ENCODE measurements around the gene ZDHHC13. TPM values are rescaled to one million over a fixed set of nuclear protein-coding genes. Genes with fewer than 3 reads are reported as not detected.

ZDHHC13 gene
- total RNA-seq, 1 donor from 2014 or later: 10.6 TPM

DNA sequence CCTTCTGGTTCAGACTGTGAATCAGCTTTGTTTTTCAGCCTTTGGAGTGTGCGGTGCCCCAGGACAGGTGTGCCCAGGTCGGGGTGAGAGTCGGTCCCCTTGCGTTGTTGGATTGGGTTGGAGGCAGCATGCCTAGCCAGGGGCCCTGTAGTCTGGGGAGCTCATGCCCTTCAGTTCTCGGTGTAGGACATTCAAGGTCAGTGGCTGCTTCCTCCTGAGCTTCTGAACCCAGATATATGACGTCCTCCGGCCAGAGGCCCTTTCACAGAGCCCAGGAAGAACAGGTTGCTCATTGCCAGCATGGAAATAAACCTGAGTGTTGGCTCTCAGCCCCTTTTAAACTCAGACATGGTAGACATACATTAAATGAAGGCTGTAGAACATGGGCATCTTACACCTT, 82.1 kb downstream of the ZDHHC13 start:
- ATAC-seq (no peak), DNase-seq (no peak)
- Histone ChIP-seq H3K9me3 (no peaks in the 10 kb centered on the region), H3K36me3 (no peaks in the 10 kb centered on the region), H3K27me3 (ENCODE audit: low read depth) (no peaks in the 10 kb centered on the region), H3K4me1 (peaks cover 11% of the 10 kb centered on the region), H3K27ac (no peak overlapping the region), H3K4me3 (no peak overlapping the region)
- intact Hi-C loops (cut with DNase I): no loop called here
- TF ChIP-seq, protein P1, sequence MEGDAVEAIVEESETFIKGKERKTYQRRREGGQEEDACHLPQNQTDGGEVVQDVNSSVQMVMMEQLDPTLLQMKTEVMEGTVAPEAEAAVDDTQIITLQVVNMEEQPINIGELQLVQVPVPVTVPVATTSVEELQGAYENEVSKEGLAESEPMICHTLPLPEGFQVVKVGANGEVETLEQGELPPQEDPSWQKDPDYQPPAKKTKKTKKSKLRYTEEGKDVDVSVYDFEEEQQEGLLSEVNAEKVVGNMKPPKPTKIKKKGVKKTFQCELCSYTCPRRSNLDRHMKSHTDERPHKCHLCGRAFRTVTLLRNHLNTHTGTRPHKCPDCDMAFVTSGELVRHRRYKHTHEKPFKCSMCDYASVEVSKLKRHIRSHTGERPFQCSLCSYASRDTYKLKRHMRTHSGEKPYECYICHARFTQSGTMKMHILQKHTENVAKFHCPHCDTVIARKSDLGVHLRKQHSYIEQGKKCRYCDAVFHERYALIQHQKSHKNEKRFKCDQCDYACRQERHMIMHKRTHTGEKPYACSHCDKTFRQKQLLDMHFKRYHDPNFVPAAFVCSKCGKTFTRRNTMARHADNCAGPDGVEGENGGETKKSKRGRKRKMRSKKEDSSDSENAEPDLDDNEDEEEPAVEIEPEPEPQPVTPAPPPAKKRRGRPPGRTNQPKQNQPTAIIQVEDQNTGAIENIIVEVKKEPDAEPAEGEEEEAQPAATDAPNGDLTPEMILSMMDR (IDR thresholded peaks at IDR 0.05): no peak

DNA sequence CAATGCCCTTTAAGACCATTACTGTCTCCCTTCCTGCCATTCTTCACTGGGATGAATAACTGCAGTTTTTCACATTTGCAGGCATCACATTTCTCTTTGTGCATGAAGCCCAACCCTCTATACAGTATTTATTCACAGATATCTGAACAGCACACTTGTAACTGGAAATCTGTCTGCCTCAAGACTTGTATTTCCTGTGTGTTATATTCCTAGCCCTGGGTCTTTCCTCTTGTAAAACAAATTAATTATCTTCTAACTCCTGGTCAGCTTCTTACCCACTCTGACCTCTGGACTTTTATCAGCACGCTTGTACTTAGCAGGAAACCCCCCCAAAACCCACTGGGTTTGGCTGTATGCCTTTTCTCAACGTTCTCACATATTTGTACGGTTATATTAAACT, 82.8 kb downstream of the ZDHHC13 start:
- DNase-seq (no peak), ATAC-seq (no peak)
- H3K27me3 ChIP-seq (ENCODE audit: low read depth): no peaks in the 10 kb centered on the region
- no peaks in the 10 kb centered on the region for H3K9me3 ChIP-seq
- H3K36me3 ChIP-seq: no peaks in the 10 kb centered on the region
- intact Hi-C loops (cut with DNase I): no loop called here
- TF ChIP-seq, protein P1 (IDR thresholded peaks at IDR 0.05): no peak
- H3K4me1 ChIP-seq: peaks cover 11% of the 10 kb centered on the region
- H3K27ac ChIP-seq: no peak overlapping the region
- H3K4me3 ChIP-seq: no peak overlapping the region

DNA sequence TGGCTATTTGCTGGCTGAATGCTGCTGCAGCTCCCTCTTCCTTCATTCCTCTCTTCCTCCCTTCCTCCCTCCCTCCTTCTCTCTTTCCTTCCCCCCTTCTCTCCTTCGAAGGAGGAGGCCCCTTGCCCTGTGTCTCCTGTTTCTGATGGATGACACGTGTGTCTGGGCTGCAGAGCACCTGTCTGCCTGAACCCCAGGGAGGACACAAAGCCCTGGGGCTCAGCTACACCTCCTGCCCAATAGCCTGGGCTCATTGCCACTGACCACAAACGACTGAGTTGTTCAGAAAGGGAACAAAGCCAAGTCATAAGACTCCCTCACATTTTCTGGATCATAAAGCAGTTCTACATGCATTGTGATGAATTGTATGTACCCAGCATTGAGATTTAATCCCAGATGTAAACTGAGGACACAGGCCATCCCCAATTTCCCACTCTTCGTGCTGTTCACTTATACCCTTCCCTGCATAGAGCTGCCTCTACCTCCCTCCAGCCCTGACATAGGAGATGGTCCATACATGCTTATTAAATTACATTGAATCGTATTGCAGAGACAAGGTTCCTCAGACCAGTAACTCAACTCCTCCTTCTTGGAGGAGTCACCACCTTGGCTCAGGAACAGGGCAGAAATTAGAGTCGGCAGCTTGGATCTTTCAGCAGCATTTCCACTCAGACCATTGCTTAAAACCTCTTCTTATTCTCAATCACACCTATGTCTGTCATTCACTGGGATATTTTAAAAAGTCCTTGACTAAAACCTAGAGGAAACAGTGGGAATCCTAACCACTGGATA, 83.6 kb downstream of the ZDHHC13 start:
- Histone ChIP-seq H3K27ac (no peak overlapping the region), H3K9me3 (no peaks in the 10 kb centered on the region), H3K4me1 (peaks cover 11% of the 10 kb centered on the region), H3K27me3 (ENCODE audit: low read depth) (no peaks in the 10 kb centered on the region), H3K4me3 (no peak overlapping the region), H3K36me3 (no peaks in the 10 kb centered on the region)
- TF ChIP-seq, protein P1 (IDR thresholded peaks at IDR 0.05): no peak
- ATAC-seq: peak; percentile 41 to 56
- intact Hi-C loops (cut with DNase I): no loop called here
- no peak for DNase-seq

DNA sequence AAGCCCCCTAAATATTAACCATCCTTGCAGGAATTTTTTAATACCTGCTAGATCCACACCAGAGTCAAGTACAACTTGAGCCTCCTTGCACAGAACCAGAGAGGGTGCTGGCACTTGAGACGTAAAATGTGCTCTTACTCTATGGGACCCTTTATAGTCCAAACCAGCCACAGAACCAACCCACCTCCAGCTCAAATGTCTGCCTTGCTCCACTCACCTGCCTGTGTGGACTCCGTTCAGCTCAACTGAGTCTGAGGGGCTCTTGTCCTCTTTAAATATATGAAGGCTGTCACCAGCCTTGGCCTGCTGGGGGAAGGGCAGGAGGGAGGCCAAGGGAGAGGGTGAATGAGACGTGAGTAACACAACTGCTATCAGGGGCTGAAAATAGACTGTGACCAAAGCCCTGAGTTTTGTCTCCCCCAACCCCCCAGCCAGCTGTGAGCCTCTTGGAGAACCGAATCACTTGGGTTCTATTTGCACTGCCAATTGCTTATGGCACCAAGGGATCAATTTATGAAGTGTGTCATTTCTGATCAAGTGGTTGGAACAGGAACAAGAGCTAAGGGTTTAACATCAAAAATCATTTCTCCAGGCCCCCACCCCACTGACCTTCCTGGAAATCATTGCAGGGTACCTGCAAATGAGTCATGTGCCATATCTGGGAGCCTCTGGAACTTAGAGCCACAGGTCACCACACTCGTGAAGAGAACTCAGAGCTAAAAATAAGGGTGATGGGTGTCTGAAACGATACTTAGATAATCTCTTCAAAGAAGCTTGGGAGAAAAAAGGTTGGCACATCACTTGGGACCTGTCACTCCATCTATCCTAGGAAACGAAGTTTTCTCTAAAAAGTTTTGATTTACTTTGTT, 85.0 kb downstream of the ZDHHC13 start, which contains the start of gene CSRP3:
Gene CSRP3, minus strand, starts transcription at position 247 of the 869 bp plus-strand sequence. CDS start 9,535 bp downstream, outside the sequence.
- no peak for ATAC-seq
- no peak within 1 kb of the TSS for H3K27ac ChIP-seq
- intact Hi-C loops (cut with DNase I): no loop called here

DNA sequence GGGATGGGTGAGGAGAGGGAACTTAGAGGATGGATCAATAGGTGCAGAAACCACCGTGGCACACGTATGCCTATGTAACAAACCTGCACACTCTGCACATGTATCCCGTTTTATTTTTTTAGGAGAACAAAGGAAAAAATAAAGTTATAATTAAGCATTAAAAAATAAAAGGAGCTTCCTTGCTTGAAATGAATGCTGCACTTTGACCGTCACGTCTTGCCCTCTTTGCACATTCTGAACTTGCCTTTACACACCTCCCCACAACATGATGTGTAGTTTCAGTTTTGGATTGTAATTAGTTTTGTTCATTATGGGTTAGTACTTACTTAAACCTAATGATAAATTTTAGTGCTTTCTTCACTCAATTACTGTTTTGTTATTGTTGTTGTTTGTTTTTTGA, 87.9 kb downstream of the ZDHHC13 start:
- intact Hi-C loops (cut with DNase I): no loop called here
- peaks cover 10% of the 10 kb centered on the region for H3K4me1 ChIP-seq
- H3K9me3 ChIP-seq: no peaks in the 10 kb centered on the region
- no peak overlapping the region for H3K4me3 ChIP-seq
- no peaks in the 10 kb centered on the region for H3K27me3 ChIP-seq (ENCODE audit: low read depth)
- H3K27ac ChIP-seq: no peak overlapping the region
- H3K36me3 ChIP-seq: no peaks in the 10 kb centered on the region
- no peak for ATAC-seq
- DNase-seq: no peak
- TF ChIP-seq, protein P1 (IDR thresholded peaks at IDR 0.05): no peak

More for the DNA sequence above, 85.0 kb downstream of the ZDHHC13 start, which contains the start of gene CSRP3:
- Histone ChIP-seq H3K27me3 (ENCODE audit: low read depth) (no peaks in the 10 kb centered on the region), H3K36me3 (no peaks in the 10 kb centered on the region), H3K9me3 (no peaks in the 10 kb centered on the region), H3K4me3 (no peak within 1 kb of the TSS), H3K4me1 (peaks cover 11% of the 10 kb centered on the region)
- no peak for DNase-seq
- TF ChIP-seq, protein P1 (IDR thresholded peaks at IDR 0.05): no peak

All from lower lobe of right lung (tissue), 2 donors.